NCI-H2081 (cell line): ENCODE results near the gene ACTMAP.
"Not testable (repeated sequence)": the region's sequence is repeated elsewhere in the genome, so short reads cannot be mapped to it uniquely, and the experiment has no call there.

Experiments
- DNase-seq, 2 experiments: peaks; one replicate each; lab custom pipeline; 2025; lab: John Stamatoyannopoulos, UW

Gene ACTMAP, protein sequence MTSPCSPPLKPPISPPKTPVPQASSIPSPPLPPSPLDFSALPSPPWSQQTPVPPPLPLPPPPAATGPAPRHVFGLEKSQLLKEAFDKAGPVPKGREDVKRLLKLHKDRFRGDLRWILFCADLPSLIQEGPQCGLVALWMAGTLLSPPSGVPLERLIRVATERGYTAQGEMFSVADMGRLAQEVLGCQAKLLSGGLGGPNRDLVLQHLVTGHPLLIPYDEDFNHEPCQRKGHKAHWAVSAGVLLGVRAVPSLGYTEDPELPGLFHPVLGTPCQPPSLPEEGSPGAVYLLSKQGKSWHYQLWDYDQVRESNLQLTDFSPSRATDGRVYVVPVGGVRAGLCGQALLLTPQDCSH

DNA sequence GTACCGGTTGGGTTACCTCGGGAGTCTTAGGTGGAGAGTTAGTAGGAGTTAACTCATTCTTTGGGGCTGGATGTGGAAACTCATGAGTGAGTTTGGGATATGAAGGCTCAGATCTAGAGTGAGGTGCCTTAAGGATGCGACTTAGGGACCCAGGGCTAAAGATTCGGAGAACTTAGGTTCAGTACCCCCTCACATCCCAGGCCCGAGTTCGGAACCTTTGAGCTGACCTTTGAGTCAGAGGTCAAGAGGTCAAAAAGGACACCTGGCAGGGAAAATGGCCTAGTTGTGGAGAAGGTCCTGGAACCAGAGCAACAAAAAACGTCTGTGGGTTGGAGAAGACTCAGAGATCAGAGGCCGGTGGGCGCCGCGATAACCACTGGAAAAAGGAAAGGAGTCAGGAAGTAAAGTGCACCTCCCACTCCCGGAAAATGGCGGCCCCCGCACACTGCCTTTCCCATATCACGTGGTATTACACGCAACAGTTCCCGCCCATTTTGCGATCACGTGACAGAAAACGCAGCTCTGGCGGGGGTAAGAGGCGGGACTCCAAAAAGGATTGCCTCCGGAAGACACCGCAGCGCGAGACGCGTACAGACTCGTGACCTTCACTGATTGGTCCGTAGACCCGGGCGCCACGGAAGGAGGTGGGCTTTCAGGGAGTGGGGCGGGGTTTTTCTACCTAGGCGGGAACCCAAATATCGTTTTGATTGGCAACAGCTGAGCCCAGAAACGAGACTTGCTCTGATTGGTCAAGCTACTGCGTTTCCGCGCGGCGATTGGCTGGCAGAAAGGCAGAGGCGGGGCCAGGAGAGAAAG is at the start of gene ACTMAP:
Gene ACTMAP (minus strand): TSS at position 420 of the 816 bp plus-strand sequence. CDS start 674 bp downstream, outside the sequence.
- peak; percentile 99 to 100 for DNase-seq

DNA sequence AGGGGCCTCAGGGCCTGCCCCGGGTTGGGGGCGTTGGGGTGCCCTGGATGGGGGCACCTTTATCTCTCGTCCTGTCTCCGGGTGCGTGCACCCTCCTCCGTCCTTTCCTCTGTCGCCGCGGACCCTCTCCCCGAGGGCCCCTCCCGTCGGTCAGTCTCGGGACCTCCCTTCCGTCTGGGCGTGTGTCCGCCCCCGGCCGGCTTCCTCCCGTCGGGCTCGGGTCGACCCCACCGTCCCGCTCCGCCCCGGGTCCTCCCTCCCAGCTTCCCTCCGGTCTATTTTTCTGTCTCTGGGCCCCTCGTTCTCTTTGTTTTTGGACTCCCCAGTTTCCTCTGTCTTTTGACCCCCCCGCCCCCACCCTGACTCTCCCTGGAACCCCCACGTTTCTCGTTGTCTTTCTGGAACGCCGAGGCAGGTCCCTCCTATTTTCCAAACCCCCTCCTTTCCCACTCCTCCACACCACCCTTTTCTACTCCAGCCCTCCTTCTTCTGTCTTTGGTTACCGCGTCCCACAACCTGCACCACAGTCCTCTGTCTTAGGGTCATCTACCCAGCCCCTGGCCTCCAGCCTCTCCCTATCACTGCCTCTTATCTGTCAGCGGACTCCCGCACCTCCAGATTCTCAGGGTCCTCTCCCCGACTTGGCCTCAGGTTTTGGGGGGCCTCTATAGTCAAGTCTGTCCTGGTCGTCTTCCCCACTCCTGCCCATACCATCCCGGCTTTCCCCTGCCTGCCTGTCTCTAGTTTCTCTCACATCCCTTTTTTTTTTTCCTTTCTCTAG is 49.5 kb upstream of the ACTMAP start:
- DNase-seq = no peak

DNA sequence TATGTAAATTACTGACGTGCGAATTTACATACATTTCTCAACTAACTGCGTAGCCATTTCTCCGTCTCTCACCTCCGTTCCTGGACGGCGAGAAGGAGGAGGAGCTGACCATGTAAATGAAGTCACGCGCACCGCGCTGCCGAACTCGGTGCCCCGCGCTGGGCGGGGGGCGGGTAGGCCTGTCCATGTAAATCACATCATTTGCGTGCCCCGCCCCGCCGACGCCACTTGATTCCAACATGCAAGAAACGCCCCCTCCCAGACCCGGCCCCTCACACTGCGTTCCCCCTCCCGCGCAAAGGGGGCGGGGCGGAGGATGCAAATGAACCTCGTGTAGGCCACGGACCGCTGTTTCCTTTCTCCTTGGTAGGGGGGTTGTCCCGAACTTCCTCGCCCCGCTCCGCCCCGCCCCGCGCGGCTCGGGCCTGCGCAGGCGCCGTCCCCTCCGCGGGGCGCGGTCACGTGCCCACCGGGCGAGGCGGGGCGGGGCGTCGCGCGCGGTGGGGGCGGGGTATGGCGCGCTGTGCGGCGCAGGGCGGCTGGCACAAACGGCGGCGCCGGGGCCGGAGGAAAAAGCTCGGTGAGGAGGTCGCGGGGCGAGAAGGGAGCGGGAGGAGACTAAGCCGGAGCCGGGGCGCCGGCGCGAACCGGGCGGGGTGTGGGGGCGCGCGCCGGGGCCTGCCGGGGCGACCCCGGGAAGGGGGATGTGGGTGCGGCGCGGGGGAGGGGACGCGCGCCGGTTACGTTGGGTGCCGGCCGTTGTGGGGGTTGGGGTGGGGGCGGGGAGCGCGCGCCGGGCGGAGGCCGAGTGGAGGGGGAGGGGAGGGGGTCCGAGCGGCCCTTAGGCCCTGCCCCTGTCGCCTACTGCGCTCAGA is 48.6 kb upstream of the ACTMAP start, which contains the start of gene EGLN2:
Gene EGLN2 (plus strand): TSS at position 509 of the 875 bp plus-strand sequence. CDS start 1,382 bp downstream, outside the sequence.
- DNase-seq = peak; percentile 99

DNA sequence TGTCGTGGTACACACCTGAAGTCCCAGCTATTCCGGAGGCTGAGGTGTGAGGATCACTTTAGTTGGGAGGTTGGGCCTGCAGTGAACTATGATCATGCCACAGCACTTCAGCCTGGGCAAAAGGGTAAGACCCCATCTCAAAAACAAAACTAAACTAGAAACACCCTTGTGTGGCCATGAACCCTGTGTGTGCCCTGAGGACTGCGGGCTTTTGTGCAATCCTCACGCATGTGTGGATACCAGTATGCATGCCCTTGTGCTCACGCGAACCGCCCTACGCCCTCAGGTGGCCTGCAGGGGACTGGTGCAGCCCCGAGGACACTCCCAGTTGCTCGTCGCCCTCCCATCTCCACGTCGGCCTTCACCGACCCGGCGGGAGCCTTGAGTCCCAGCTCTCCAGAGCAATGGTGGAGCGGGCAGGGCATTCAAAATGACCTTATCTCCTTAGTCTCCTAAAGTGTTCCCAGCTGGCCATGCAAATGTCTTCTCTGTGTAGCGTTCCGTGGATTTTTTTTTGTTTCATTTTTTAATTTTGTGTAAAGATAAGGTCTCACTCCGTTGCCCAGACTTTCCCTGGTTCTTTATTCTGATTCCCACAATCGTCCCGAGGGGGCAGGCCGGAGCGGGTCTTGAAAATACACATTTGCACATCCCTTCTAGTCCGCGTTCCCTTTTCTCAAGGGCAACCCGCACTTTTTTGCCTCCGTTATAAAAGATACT is 47.8 kb upstream of the ACTMAP start:
- DNase-seq = peak in 1 of 2 experiments; percentile 31

DNA sequence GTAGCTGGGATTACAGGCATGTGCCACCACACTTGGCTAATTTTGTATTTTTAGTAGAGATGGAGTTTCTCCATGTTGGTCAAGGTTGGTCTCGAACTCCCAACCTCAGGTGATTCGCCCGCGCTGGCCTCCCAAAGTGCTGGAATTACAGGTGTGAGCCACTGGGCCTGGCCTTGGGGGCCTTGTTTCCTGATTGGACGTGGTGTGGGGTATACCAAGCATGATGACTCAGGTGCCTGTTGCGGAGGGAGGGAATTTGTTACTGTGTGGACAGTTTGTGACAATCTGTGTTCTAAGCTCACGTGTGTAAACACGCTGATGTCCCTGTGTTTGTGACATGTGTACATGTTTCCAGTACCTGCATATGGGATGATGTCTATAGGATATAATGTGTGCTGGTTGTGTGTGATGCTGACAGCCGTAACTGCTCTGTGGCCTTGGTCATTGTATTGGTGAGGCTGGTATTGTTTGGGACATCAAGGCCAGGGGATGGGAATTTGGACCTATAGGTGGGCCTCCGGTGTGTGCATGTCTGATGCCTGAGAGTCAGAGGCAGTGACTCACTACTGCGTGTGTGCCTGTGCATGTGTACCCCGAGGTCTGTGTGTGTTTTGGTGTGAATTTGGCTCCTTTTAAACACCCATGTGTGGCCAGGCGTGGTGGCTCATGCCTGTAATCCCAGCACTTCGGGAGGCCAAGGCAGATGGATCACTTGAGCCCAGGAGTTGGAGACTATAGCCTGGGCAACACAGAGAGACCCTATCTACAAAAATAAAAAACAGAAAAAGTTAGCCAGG is 47.1 kb upstream of the ACTMAP start:
- DNase-seq = no peak

DNA sequence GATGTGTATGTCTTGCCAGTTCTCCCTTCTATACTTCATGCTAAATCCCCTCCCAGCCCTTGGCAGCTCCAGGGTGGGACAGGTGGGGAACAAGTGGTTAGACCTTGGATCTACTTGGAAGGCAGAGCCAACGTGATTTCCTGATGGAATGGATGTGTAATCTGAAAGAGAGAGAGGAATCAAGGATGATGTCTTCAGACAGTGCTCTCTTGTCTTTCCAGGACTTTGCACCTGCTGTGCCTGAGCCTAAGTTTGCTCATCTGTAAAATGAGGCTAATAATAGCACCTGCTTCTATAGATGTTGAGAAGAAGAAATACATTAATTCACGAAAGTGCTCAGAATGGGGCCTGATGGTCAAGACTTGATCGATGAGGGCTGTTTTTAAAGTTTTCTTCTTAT is 41.7 kb upstream of the ACTMAP start:
- no peak for DNase-seq

DNA sequence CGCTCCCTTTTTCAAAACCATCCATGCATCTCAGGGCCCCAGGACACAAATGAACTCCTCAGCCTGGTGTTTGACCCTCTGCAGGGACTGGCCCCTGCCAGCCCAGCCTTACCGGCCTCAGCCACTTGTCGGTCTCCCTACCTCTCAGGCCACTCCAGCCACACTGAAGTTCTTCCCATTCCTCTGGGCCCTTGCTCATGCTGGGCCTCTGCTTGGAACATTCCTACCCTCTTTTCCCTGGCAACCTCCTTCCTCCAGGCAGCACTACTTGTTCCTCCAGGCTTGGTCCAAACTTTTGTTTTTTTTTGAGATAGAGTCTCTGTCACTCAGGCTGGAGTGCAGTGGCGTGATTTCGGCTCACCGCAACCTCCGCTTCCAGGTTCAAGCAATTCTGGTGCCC is 41.1 kb upstream of the ACTMAP start:
- DNase-seq = no peak

DNA sequence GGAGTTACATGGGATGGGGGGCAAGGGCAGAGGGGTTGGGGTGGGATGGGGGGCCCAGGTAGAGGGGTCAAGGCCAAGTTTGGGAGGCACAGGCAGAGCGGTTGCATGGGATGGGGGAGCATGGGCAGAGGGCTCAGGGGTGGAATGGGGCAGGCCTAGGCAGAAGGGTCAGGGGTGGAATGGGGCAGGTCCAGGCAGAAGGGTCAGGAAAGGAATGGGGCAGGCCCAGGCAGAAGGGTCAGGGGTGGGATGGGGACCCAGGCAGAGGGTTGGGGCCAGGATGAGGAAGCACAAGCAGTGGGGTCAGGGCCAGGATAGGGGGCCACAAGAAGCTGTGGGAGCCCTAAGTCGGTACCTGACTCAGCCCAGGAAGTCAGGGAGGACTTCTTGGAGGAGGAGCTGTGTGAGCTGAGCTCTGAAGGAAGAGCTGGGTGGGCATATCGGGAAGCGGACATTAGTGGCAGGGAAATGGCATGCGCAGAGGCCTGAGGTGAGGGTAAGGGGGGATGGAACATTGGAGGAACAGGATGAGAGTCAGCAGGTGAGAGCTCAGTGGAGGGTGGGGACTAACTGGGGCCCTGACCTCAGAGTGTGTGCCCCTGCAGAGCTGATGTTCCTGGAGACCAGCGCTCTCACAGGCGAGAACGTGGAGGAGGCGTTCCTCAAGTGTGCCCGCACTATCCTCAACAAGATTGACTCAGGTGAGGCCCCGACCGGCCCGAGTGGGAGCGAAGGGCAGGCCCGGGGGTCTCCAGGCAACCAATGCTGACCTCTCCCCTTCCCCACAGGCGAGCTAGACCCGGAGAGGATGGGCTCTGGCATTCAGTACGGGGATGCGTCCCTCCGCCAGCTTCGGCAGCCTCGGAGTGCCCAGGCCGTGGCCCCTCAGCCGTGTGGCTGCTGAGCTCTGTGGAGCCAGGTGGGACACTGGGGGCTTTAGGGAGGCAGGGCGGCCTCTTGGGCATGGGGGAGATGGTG is 36.1 kb upstream of the ACTMAP start:
- no peak for DNase-seq

DNA sequence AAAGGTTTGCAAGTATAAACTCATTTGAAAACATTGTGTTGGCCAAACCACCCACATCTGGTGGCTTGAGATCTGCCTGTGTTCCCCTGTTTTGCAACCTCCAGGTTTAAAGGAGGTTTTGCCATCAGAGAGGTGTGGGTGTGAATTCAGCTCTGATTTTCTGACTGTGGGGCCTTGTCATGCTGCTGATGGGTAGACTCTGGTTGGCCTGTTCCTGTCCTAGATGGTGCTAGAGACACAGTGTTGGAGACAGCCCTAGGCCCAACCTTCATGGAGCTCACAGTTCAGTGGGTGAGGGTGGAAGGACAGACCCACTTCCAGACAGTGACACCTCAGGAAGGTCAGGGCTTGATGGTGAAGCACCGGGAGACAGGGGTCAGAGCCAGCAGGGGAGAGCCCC is 35.2 kb upstream of the ACTMAP start:
- no peak for DNase-seq

DNA sequence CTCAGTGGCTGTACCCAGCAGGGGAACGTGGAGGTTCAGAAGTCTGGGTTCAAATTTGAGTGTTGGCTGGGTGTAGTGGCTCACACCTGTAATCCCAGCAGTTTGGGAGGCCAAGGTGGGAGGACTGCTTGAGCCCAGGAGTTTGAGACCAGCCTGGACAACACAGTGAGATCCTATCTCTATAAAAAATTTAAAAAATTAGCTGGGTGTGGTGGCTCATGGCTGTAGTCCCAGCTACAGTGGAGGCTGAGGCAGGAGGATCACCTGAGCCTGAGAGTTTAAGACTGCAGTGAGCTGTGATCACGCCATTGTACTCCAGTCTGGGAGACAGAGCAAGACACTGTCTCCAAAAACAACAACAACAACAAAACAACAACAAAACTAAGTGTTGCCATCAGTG is 33.9 kb upstream of the ACTMAP start:
- DNase-seq = not testable (repeated sequence)

DNA sequence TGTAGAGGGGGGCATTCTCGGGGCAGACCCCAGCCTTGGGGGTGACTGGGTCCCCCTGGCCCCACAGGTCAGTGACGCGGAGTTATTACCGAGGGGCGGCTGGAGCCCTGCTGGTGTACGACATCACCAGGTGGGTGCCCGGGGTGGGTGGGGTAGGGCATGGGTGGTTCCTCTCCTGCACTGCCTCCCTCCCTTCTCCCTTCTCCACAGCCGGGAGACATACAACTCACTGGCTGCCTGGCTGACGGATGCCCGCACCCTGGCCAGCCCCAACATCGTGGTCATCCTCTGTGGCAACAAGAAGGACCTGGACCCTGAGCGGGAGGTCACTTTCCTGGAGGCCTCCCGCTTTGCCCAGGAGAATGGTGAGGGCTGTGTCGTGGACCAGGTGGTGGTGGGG is 33.4 kb upstream of the ACTMAP start:
- DNase-seq = no peak

DNA sequence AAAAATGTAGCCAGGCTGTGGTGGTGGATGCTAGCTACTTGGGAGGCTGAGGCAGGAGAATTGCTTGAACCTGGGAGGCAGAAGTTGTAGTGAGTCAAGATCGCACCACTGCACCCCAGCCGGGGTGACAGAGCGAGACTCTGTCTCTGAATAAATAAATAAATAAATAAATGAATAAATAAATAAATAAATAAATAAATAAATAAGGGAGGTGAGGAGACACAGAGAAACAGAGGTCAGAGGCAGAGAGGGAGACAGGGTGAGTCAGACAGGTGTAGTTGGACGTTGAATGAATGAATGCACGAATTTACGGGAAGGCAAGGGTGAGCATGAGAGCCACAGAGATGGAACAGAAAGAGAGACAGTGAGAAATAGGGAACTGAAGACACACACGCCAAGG is 30.9 kb upstream of the ACTMAP start:
- DNase-seq = no peak

DNA sequence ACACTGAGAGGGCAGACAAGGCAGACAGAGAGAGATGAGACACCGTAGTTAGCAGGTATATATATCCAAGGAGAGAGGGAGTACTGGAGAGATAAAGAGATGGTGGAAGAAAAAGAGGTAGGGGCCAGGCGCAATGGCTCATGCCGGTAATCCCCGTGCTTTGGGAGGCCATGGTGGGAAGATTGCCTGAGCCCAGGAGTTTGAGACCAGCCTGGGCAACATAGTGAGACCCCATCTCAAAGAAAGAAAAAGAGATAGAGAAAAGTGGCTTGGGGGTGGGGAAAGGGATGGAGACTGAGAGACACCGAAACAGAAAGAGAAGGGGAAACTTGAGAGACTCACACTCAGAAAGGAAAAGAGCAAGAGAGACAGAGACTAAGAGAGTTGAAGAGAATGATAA is 30.3 kb upstream of the ACTMAP start:
- no peak for DNase-seq

DNA sequence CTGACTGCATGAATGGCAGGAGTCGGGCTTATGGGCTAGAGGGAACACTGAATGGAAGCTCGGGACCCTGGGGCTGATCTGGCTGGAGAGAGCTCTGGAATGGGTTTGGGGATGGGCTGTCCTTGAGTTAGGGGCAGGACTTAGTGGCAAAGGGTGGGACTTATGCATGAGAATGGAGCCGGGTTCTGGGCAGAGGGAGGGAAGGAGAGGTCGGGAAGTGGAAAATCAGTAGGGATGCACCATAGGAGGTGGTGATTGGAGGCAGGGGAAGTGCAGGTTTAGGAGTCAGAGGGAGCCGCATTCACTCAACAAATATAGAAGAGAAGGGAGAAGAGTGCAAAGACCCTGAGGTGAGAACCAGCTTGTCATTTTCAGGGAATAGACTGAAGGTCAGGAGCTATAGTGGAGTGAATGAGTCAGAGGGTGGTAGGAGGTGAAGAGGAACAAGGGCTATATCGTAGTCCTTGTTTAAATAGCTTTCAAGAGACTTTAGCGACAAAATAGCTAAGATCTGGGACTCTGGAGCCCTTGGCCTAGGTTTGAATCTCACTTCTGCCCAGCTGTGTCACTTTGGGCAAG is 28.5 kb upstream of the ACTMAP start:
- DNase-seq = no peak

DNA sequence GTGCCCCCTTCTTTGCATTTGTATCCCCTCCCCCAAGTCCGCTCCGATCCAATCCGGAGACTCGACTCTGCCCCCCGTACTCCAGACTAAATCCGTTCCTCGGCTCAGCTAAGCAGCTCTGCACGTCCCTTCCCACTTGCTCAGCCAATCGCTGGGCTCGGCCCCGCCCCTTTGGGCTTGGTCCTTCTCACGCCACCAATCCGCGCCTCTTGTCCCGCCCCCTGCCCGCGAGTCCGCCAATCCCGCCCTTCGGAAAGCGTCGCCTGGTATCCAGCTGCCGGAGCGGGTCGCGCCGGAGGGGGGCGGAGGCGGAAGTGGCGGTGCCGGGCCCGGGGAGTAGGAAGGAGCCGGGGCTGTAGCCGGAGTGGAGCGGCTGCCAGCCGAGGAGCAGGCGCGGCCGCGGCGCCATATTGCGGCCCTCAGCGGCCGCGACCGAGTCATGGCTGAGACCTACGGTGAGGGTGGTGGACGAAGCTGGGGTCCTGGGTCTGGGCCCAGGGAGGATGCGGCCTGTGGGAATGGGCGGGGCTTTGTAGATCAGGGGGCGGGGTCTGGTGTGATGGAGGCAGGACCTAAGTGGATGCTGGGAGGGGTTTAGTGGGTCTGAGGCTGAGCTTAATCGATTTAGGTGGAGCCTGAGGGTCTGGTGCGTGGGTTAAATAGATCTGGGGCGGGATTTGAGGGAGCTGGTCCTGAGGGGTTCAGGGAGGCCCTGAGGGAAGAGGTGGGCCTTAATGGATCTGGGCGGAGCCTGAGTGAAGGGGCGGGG is 27.8 kb upstream of the ACTMAP start, which contains the start of gene RAB4B:
Gene RAB4B (plus strand): TSS at position 311 of the 769 bp plus-strand sequence. CDS start 129 bp downstream, at position 440.
- peak; percentile 99 for DNase-seq

DNA sequence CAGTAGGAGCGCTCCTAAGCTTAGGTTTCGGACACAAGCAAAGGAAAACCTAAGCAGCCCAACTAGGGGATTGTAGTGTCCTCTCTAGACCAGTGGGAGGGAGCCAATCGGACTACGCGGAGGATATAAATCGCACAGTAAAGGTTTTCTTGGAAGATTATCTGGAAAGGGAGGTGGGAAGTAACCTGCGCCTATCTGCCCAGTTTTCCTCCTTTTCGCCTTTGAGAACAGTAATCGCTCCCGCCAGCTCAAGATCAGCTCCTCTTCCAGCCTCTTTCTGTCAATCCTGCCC is 27.3 kb upstream of the ACTMAP start:
- no peak for DNase-seq

DNA sequence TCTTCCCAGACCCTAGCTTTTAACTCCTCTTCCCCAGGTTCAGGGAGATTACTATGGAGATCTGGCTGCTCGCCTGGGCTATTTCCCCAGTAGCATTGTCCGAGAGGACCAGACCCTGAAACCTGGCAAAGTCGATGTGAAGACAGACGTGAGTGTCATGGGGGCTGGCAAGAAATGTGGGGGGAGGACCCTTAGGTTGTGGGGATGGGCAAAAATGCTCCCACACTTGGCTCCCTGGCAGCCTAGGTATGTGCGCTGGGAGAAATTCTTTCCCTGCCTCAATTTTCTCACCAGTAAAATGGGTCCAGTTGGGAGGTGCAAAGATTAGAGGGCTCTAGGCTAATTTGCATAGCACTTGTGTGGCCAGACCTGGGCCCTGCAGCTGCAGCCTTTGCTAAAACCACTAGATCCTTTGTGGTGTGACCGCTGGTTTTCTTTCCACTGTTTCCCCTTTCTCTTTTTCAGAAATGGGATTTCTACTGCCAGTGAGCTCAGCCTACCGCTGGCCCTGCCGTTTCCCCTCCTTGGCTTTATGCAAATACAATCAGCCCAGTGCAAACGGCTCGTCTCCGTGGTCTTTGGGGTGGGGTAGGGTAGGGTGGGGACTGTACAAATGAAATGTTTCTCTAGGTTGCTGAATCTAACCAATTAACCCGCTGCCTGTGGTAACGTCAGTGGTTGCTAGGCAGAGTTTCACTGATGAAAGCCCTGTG is 26.8 kb upstream of the ACTMAP start:
- DNase-seq = peak; percentile 88 to 92
